HG02981 (cell line): ENCODE data around the gene GJA3.

Source experiments
- ATAC-seq: cut with Tn5 transposase; IDR thresholded peaks from one replicate; pipeline ENCODE4 v1.9.1; 2021; ENCODE audit warnings: mild to moderate bottlenecking, moderate library complexity; ENCODE audit not compliant: unreplicated experiment

The GJA3 gene

GRCh38 chr13:20160306-20161274, at the start of gene GJA3:
Gene GJA3, minus strand, starts transcription at chr13:20161052. Its CDS starts 17,764 bp downstream, at chr13:20143288.
- ATAC-seq: peak; percentile 44

DNA sequence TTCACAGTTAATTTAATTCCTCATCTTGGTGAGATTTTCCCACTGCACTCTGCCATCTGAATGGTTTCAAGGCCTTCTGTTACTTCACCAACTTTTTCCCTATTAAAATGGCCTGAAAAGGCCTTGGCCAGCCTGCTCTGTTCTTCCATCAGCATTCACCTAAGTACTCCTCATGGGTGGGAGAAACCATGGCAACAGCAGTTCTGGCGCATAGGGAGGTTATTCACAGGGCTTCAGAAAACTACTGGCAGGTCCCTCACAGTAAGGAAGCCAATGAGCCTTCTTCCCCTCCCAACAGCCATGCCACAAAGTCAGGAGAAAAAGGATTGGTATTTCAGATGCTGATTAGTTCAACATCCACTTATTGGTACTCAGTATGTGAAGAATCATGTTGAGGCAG, 49.1 kb upstream of the GJA3 start:
- no peak for ATAC-seq

DNA sequence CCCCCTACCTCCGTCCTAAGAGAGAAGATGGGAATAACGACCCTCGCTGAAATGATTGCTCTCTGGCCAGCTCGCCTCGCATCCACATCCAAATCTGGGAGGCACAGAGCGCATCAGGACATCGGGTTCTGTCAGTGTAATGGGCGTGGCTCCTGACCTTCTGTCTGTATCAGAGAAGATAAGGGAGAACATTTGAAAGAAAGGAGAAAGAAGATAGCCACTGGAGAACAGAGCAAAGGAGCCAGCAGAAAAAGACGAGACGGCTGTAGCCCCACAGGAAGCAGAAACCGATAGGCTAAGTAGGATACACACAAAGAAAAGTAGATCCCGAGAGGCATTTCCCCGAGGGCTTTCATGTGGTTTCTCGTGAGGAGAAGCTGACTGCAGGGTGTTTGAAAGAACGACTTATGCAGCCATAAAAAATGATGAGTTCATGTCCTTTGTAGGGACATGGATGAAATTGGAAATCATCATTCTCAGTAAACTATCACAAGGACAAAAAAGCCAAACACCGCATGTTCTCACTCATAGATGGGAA, 45.9 kb upstream of the GJA3 start:
- ATAC-seq: no peak

DNA sequence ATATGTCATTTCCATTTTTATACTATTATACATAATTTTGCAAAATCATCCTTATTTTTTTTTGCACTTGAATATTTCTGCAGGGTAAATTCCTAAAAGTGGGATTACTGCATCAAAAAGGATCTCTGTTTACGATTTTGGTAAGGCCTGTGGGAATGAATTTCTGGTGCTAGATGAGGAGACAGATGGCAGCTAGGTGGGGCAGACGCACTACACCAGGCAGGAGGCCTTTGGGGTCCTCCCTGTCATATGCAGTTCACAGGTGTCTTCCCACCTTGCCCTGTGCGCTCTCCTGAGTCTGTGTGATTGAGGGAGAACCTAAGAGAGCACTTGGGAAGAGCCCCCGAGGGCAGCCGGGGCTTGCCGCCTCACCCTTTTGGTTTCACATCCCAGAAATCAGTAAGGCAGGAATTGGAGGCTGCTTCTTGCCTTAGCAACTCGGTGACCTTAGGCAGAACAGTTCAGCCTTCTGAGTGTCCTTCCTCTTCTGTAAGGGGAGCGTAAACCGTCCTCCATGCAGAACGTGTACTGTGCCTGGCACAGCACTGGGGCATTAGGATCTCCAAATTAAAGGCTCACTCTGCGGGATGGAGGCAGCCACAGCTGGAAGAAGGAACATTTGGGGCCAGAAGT, 45.3 kb upstream of the GJA3 start:
- ATAC-seq: no peak

DNA sequence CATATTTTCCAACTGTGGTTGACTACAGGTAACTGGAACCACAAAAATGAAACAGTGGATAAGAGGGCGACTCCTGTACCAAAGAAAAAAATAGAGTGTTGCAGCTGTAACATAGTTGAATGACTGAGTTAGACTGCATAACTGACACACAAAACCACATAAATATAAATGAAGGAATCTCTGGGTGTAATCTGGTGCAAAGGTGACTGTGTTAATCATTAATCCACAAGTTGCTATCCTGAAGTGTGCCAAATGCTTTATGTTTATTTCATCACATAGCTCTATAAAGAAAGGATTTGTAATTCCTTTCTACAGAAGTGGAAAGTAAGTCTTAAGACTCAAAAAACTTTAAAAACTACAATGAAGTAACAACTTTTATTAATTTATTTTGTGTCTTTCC, 37.9 kb upstream of the GJA3 start:
- ATAC-seq: no peak

DNA sequence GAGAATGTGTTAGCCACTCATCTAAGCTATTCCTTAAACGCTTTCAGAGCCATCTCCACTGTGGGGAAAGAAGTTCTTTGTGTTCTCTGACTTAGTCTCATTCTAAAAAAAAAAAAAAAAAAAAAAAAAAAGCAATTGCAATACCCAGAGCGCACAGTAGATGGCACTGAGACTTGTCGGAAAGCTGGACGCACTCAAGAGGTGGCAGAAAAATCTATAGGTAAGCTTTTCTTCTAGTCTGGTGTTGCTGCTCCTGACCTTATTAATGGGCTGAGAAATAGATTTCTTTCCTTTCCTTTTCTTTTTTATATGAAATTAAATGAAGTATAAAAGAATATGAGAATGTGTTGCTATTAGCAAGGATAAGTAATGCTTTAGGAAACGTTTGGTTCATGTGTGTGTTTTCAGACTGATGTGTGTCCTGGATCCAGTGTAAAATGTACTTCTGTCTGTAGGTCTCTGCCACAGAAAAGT, 36.5 kb upstream of the GJA3 start:
- no peak for ATAC-seq

DNA sequence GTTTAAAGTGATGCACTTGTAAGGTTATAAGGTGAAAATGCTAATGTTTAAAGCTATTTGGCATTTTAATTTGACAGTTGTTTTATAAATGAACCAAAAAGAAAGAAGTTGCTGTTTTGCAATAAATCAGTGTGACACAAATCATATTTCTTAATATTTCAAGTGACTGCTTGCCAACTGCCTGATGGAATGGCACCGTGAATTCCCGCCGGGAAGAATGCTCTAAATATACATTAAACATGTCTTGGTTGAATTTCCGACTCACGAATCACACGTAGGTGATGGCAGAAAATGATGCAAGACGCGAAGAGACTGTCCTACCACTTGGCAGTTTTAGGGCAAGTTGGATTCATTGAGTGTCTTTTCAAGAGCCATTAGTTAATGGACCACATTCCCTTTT, 34.9 kb upstream of the GJA3 start:
- no peak for ATAC-seq

DNA sequence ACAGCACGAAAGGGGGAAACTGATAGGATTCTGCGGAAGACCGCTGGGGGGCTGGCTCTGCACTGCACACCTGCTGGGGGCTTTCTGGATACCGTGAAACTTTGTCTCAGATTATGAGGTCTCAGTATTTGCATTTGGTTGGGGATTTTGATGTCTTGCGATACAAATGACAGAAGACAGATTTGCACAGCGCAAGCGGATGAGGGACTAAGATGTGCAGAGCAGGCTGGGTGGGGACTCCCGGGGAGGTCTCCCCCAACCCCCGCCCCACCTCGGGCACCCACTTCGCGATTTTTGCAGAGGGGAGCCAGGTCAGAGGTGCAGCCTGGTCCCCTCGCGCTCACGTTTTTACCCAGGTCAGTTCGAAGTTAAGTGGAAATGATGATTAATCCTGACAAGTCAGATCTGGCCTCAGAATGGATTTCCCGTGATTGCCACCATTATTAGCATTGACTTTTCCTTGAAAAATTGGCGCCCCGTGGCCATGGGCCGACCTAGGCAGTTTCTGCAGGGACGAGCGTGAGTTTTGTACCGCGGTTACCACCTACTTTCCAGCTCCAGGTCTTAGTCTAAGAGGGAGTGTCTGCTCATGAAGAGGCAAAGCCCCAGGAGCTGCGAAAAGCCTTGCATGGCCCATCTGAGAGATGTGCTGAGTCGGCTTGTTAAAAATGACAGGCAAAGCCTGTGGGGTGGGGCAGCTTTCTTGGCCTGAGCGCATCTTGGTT, 33.2 kb upstream of the GJA3 start:
- ATAC-seq: no peak

- ATAC-seq: no peak
Measured at GRCh38 chr13:20193162-20193906, 32.5 kb upstream of the GJA3 start.

GRCh38 chr13:20192836-20193161, 31.9 kb upstream of the GJA3 start, which contains the start of gene GJB2:
Gene GJB2, minus strand, starts transcription at chr13:20192938. Its CDS starts 3,357 bp downstream, at chr13:20189581.
- ATAC-seq: no peak

- ATAC-seq: no peak
Measured at GRCh38 chr13:20192158-20192835, 31.4 kb upstream of the GJA3 start.

DNA sequence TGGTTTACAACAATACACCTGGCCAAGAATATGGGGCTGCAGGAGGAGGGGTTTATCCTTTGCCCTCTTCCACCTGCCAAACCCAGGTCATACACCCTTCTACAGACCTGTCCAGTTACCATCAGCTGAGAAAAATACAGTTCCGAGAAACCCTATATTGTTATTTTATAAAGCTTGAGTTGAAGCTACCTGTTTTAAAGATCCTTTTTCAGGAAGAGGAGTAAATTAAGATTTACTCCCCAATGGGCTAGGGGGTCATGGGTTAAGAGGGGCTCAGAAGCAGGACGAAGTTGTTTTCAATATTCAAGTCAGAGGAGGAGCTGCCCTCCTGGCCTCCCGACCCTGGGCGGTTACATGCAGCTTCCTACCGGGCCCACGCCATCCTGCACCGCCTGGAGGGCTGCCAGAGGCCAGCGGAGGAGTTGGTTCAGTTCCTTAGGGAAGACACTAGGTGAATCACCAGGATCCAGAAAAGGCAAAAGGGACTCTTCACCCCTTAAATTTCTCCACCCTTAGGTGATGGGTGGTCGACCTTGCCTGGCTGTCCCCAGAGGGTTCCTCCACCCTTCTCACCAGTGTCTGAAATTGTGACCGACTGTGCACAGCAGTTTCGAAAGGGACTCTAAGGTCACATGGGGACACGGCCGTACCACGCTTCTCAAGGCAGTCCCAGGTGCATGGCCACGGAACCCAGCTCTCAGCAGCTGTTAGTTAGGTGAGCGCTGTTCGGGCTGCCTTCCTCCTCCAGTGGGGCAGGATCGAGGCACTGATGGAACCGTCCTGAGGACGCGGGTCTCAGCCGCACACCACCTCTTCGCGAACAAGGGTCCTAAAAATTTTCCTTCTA, 30.7 kb upstream of the GJA3 start:
- no peak for ATAC-seq

DNA sequence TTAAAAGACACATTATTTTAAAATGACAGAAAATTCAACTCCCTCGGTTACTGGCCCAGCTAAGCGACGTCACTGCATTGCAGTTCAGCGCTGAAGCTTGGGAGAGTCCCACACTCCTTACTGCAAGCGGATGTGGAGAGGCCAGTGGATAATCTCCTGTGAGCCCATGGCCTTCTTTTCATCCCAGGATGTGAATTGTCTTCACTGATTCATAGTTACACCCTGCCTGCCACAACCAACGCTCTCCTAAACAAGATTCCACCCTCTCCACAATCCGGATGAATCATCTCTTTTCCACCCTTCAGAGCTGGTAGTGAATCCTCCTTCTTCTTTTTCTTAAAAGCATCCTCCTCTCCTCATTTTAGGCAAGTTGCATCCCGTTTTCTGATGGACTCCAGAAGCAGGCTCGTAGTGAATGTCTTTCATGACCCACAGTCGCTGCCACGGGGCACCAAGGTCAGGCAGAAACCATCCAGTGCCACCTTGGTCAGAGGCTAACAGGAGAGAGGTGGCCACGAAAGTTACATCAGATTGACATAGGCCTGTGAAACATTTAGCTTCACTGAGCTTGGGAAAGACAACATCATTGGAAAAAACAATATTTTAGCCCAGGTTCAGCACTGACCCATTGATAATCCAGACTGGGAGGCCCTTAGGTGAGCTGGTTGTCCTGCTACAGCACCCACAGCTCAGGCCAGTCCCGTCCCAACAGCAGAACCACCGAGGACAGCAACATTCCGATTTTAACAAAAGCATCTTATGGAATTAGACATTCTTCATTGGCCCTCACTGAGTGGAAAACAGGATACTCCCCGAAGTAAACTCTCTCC, 29.8 kb upstream of the GJA3 start:
- ATAC-seq: no peak

GRCh38 chr13:20190076-20190475, 29.2 kb upstream of the GJA3 start:
- ATAC-seq: no peak

- ATAC-seq: no peak
Measured at GRCh38 chr13:20188667-20189553, 28.1 kb upstream of the GJA3 start.

DNA sequence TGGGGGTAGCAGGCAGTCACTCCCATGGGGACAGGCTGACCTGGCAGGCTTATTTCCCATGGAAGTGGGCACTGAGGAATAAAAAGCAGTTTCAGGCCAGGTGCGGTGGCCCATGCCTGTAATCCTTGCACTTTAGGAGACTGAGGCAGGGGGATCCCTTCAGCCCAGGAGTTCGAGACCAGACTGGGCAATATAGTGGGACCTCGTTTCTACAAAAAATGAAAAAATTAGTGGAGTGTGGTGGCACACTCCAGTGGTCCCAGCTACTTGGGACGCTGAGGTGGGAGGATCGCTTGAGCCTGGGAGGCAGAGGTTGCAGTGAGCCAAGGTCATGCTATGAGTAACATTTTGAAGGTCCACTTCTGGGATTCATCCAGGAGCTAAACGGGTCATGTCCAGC, 25.9 kb upstream of the GJA3 start:
- ATAC-seq: no peak

GRCh38 chr13:20185366-20186056, 24.7 kb upstream of the GJA3 start:
- ATAC-seq: no peak
